ENCODE measurements around the gene NPHS2. TPM values are rescaled to one million over a fixed set of nuclear protein-coding genes. Genes with fewer than 3 reads are reported as not detected.

Gene NPHS2
- total and polyA plus RNA-seq, 2 donors (not counting 3 experiments of a cell fraction or from before 2014, with no cell fraction given) = not detected

DNA sequence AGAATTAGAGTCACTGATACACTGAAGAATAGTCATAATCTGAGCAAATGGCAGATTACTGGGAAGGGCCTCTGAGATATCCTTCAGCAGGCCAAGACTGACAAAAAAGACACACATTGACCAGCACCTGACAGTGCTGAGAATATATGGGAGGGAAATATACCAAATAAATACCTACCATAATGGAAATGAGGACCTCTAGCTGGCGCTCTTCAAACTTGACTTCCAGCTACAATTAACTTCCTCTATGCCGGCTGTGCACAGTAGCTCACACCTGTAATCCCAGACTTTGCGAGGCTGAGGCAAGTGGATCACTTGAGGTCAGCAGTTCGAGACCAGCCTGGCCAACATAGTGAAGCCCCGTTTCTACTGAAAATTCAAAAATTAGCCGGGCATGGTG is 69.5 kb downstream of the NPHS2 start:
- no peak for DNase-seq (ENCODE audit: low read depth, low spot score)
- CTCF ChIA-PET = interaction anchor here (1.4 kb wide), 1 partner anchor 13 kb away, joined by 3 read pairs; no protein-coding TSS in a partner anchor
- Histone ChIP-seq H3K27ac (ENCODE audit: insufficient read depth, low read depth, low read length) (no peak overlapping the region), H3K9me1 (replicated peaks; ENCODE audit: control insufficient read depth, extremely low read depth, insufficient read depth, low read length) (no peaks in the 10 kb centered on the region), H3K4me1 (ENCODE audit: control insufficient read depth, extremely low read depth, insufficient read depth, low read length) (no peaks in the 10 kb centered on the region), H3K9me3 (replicated peaks; ENCODE audit: control insufficient read depth, insufficient read depth, low read length) (no peaks in the 10 kb centered on the region), H3K9ac (replicated peaks; ENCODE audit: extremely low read depth, insufficient read depth, low read length) (no peak overlapping the region), H3K27me3 (ENCODE audit: control insufficient read depth in 2 of 2, insufficient read depth in 2 of 2, low read length in 2 of 2) (no peaks in the 10 kb centered on the region), H3K4me3 (replicated peaks in 1 of 3; ENCODE audit: insufficient read depth in 1 of 3, low read depth in 1 of 3, low read length in 3 of 3) (no peak overlapping the region), H3K4me2 (ENCODE audit: insufficient read depth, low read length) (no peak overlapping the region), H4K20me1 (replicated peaks; ENCODE audit: control insufficient read depth, extremely low read depth, insufficient read depth, low read length) (no peaks in the 10 kb centered on the region), H2AFZ (ENCODE audit: low read depth, low read length) (no peak overlapping the region), H3K79me2 (ENCODE audit: control insufficient read depth, insufficient read depth, low read length) (no peaks in the 10 kb centered on the region), H3K36me3 (ENCODE audit: control insufficient read depth in 2 of 2, extremely low read depth in 1 of 2, insufficient read depth in 2 of 2, low read length in 2 of 2) (no peaks in the 10 kb centered on the region)
- BruUV-seq (replicated peaks) = no TSS peak
- no peak for FAIRE-seq
- dilution Hi-C loops (cut with MboI; ENCODE audit: extremely low pct_ligation_motif_present, low sequenced_read_pairs) (no loop called here), intact Hi-C loops (cut with micrococcal nuclease) (no loop called here)
- TF ChIP-seq, protein P1, sequence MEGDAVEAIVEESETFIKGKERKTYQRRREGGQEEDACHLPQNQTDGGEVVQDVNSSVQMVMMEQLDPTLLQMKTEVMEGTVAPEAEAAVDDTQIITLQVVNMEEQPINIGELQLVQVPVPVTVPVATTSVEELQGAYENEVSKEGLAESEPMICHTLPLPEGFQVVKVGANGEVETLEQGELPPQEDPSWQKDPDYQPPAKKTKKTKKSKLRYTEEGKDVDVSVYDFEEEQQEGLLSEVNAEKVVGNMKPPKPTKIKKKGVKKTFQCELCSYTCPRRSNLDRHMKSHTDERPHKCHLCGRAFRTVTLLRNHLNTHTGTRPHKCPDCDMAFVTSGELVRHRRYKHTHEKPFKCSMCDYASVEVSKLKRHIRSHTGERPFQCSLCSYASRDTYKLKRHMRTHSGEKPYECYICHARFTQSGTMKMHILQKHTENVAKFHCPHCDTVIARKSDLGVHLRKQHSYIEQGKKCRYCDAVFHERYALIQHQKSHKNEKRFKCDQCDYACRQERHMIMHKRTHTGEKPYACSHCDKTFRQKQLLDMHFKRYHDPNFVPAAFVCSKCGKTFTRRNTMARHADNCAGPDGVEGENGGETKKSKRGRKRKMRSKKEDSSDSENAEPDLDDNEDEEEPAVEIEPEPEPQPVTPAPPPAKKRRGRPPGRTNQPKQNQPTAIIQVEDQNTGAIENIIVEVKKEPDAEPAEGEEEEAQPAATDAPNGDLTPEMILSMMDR (IDR thresholded peaks at IDR 0.05; ENCODE audit: extremely low read depth in 1 of 2, insufficient read depth in 1 of 2, low read depth in 1 of 2, low read length in 2 of 2) = no peak
- no peak for TF ChIP-seq GATA2 (IDR thresholded peaks at IDR 0.05; ENCODE audit: insufficient read depth, insufficient read length, low read depth, low read length)
- POLR2A ChIA-PET = no interaction called here

Small RNA genes within 50 kb of the gene (small RNA-seq; reads per million reads assigned to genes)
- not detected for gene RNU5F-2P (ENCODE audit: insufficient read depth, insufficient read length, low read depth, low replicate concordance)

Other genes with a start within 250 kb of the NPHS2 start
- gene AXDND1, start 210.0 kb downstream of the NPHS2 start, total RNA-seq = 0.67 TPM in 1 of 2 replicates, not detected in the other
- gene AXDND1, start 210.0 kb downstream of the NPHS2 start, polyA plus RNA-seq = 0.11 and 0.17 TPM in 2 replicates
- gene TDRD5, start 15.9 kb upstream of the NPHS2 start, total RNA-seq = not detected in 2 replicates
- not detected in 2 replicates for gene TDRD5, start 15.9 kb upstream of the NPHS2 start, polyA plus RNA-seq
- gene FAM163A, start 167.3 kb upstream of the NPHS2 start, total RNA-seq = not detected in 2 replicates
- 0.03 TPM in 1 of 2 replicates, not detected in the other for gene FAM163A, start 167.3 kb upstream of the NPHS2 start, polyA plus RNA-seq